HEK293 (cell line): ENCODE measurements around the gene CACNA1E.

Experiments
- CTCF ChIA-PET: fragments of 350-600 bp; formaldehyde crosslinking; extraction: SDS; loops from one replicate; lab custom pipeline; 2021; ENCODE audit warnings: antibody characterized with exemption; lab: Yijun Ruan, JAX
- POLR2A ChIA-PET: fragments of 300-600 bp; formaldehyde crosslinking; extraction: SDS; loops from one replicate; lab custom pipeline; 2020; ENCODE audit warnings: antibody characterized with exemption, inconsistent platforms; lab: Yijun Ruan, JAX
- H3K27ac ChIP-seq: fragments of 200-500 bp; sonication (Bioruptor generic); 2 replicates; pipeline ENCODE4 v1.5.1; 2014; ENCODE audit warnings: low read depth, low read length, control low read depth, inconsistent platforms; ENCODE audit errors: extremely low read depth
- H3K36me3 ChIP-seq, 2 experiments: fragments of 200-500 bp in 1 of 2; sonication (Bioruptor generic) in 1 of 2; 1 replicate in 1 of 2; 2 replicates in 1 of 2; pipeline ENCODE4 v1.5.1; 2014 to 2017; ENCODE audit warnings: inconsistent platforms in 2 of 2, low read length in 2 of 2; ENCODE audit not compliant: control insufficient read depth in 2 of 2, insufficient read depth in 1 of 2
- H3K4me1 ChIP-seq: fragments of 200-500 bp; sonication (Bioruptor generic); 2 replicates; pipeline ENCODE4 v1.5.1; 2014; ENCODE audit warnings: mild to moderate bottlenecking, low read length, inconsistent platforms; ENCODE audit not compliant: control insufficient read depth, insufficient read depth
- H3K4me3 ChIP-seq: 2 replicates; pipeline ENCODE4 v1.5.1; 2011; ENCODE audit warnings: low read depth, mild to moderate bottlenecking, control low read depth, low read length, moderate library complexity
- H3K9me3 ChIP-seq: fragments of 200-500 bp; sonication (Bioruptor generic); 2 replicates; pipeline ENCODE4 v1.5.1; 2014; ENCODE audit warnings: low read depth, low read length, inconsistent platforms; ENCODE audit not compliant: control insufficient read depth, insufficient read depth
- RBAK ChIP-seq: fragments of 450-650 bp; formaldehyde crosslinking; IDR thresholded peaks from 2 replicates; pipeline ENCODE4 v1.5.1; 2016; ENCODE audit warnings: missing biosample characterization, missing genetic modification characterization
- SCRT2 ChIP-seq: fragments of 450-650 bp; formaldehyde crosslinking; IDR thresholded peaks from 2 replicates; pipeline ENCODE4 v1.5.1; 2016; ENCODE audit warnings: missing biosample characterization, missing genetic modification characterization
- TCF7L2 ChIP-seq: IDR thresholded peaks from 2 replicates; pipeline ENCODE4 v1.6.1; 2011; ENCODE audit warnings: low read depth, mild to moderate bottlenecking, inconsistent platforms, low read length, moderate library complexity, borderline replicate concordance
- ZBTB48 ChIP-seq: fragments of 450-650 bp; formaldehyde crosslinking; IDR thresholded peaks from 2 replicates; pipeline ENCODE4 v1.5.1; 2016; ENCODE audit warnings: missing biosample characterization, missing genetic modification characterization
- ZBTB7A ChIP-seq: fragments of 450-650 bp; formaldehyde crosslinking; IDR thresholded peaks from 2 replicates; pipeline ENCODE4 v1.5.1; 2016; ENCODE audit warnings: low read depth, missing biosample characterization, missing genetic modification characterization
- ZEB2 ChIP-seq: fragments of 450-650 bp; formaldehyde crosslinking; IDR thresholded peaks from 2 replicates; pipeline ENCODE4 v1.5.1; 2016; ENCODE audit warnings: missing biosample characterization, missing genetic modification characterization
- ZFHX2 ChIP-seq: fragments of 450-650 bp; formaldehyde crosslinking; conservative IDR thresholded peaks from 2 replicates; pipeline ENCODE4 v1.5.1; 2016; ENCODE audit warnings: missing biosample characterization, missing genetic modification characterization
- ZFP37 ChIP-seq: fragments of 450-650 bp; formaldehyde crosslinking; IDR thresholded peaks from 2 replicates; pipeline ENCODE4 v1.5.1; 2016; ENCODE audit warnings: missing biosample characterization, missing genetic modification characterization
- ZNF133 ChIP-seq: fragments of 450-650 bp; formaldehyde crosslinking; IDR thresholded peaks from 2 replicates; pipeline ENCODE4 v1.5.1; 2016; ENCODE audit warnings: missing biosample characterization, missing genetic modification characterization
- ZNF146 ChIP-seq: fragments of 450-650 bp; formaldehyde crosslinking; IDR thresholded peaks from 2 replicates; pipeline ENCODE4 v1.5.1; 2016; ENCODE audit warnings: missing biosample characterization, missing genetic modification characterization
- ZNF157 ChIP-seq: fragments of 450-650 bp; formaldehyde crosslinking; IDR thresholded peaks from 2 replicates; pipeline ENCODE4 v1.5.1; 2016; ENCODE audit warnings: missing biosample characterization, missing genetic modification characterization
- ZNF24 ChIP-seq: fragments of 450-650 bp; formaldehyde crosslinking; IDR thresholded peaks from 2 replicates; pipeline ENCODE4 v1.5.1; 2016; ENCODE audit warnings: missing biosample characterization, missing genetic modification characterization
- ZNF37A ChIP-seq: fragments of 450-650 bp; IDR thresholded peaks from 2 replicates; pipeline ENCODE4 v1.5.1; 2018; ENCODE audit warnings: missing biosample characterization, missing genetic modification characterization
- ZNF416 ChIP-seq: fragments of 450-650 bp; formaldehyde crosslinking; IDR thresholded peaks from 2 replicates; pipeline ENCODE4 v1.5.1; 2016; ENCODE audit warnings: missing biosample characterization, missing genetic modification characterization
- ZNF501 ChIP-seq: fragments of 450-650 bp; formaldehyde crosslinking; IDR thresholded peaks from 2 replicates; pipeline ENCODE4 v1.5.1; 2016; ENCODE audit warnings: missing biosample characterization, missing genetic modification characterization
- ZNF600 ChIP-seq: fragments of 450-650 bp; formaldehyde crosslinking; IDR thresholded peaks from 2 replicates; pipeline ENCODE4 v1.5.1; 2016; ENCODE audit warnings: missing biosample characterization, missing genetic modification characterization
- ZNF677 ChIP-seq: fragments of 450-650 bp; IDR thresholded peaks from 2 replicates; pipeline ENCODE4 v1.5.0; 2018; ENCODE audit warnings: missing biosample characterization, mild to moderate bottlenecking, missing genetic modification characterization, moderate library complexity
- ZNF701 ChIP-seq: fragments of 450-650 bp; formaldehyde crosslinking; IDR thresholded peaks from 2 replicates; pipeline ENCODE4 v1.5.1; 2016; ENCODE audit warnings: missing biosample characterization, missing genetic modification characterization
- TF ChIP-seq, protein P1 (sequence below): fragments of 450-650 bp; IDR thresholded peaks from 2 replicates; pipeline ENCODE4 v1.5.1; 2018; ENCODE audit warnings: missing biosample characterization, missing genetic modification characterization
- TF ChIP-seq, protein P2 (sequence below): fragments of 450-650 bp; formaldehyde crosslinking; IDR thresholded peaks from 2 replicates; pipeline ENCODE4 v1.5.1; 2016; ENCODE audit warnings: missing biosample characterization, missing genetic modification characterization
- TF ChIP-seq, protein P3 (sequence below): fragments of 450-650 bp; formaldehyde crosslinking; IDR thresholded peaks from 2 replicates; pipeline ENCODE4 v1.5.1; 2016; ENCODE audit warnings: missing biosample characterization, missing genetic modification characterization

Gene CACNA1E

DNA sequence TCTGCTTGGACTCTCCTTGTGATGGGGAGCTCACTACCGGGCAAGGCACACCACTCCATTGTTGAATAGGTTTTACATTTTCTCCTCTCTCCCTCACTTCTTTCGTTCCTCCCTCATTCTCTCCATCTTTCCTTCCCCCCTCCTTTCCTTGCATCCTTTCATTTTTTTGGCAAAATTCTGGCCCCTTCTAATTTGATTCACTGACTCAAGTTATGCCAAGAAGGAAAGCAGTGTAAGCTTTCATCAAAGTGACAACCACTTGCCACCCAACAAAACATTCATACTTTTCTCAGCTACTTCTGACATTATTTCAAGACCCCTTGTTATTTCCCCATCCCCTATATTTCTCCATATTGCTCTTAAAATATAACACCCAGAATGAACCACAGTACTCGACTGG lies 68.4 kb downstream of the CACNA1E start:
- ChIA-PET CTCF (no interaction called here), POLR2A (no interaction called here)
- no peak overlapping the region for H3K27ac ChIP-seq
- H3K4me1 ChIP-seq = no peaks in the 10 kb centered on the region
- H3K4me3 ChIP-seq = no peak overlapping the region
- TF ChIP-seq ZEB2 (tag by site-specific recombination) (no peak), TCF7L2 (no peak), ZNF677 (no peak), ZNF146 (tag by site-specific recombination) (no peak), RBAK (tag by site-specific recombination) (no peak), ZNF37A (tag by site-specific recombination) (no peak), ZNF416 (tag by site-specific recombination) (no peak), ZNF600 (no peak), ZFHX2 (no peak), ZNF24 (tag by site-specific recombination) (no peak), ZBTB48 (no peak), ZNF701 (tag by site-specific recombination) (no peak), ZFP37 (tag by site-specific recombination) (no peak), SCRT2 (no peak), ZNF133 (tag by site-specific recombination) (no peak), ZBTB7A (tag by site-specific recombination) (no peak), ZNF501 (tag by site-specific recombination) (no peak)
- TF ChIP-seq, protein P1, sequence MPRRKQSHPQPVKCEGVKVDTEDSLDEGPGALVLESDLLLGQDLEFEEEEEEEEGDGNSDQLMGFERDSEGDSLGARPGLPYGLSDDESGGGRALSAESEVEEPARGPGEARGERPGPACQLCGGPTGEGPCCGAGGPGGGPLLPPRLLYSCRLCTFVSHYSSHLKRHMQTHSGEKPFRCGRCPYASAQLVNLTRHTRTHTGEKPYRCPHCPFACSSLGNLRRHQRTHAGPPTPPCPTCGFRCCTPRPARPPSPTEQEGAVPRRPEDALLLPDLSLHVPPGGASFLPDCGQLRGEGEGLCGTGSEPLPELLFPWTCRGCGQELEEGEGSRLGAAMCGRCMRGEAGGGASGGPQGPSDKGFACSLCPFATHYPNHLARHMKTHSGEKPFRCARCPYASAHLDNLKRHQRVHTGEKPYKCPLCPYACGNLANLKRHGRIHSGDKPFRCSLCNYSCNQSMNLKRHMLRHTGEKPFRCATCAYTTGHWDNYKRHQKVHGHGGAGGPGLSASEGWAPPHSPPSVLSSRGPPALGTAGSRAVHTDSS = no peak
- TF ChIP-seq, protein P2, sequence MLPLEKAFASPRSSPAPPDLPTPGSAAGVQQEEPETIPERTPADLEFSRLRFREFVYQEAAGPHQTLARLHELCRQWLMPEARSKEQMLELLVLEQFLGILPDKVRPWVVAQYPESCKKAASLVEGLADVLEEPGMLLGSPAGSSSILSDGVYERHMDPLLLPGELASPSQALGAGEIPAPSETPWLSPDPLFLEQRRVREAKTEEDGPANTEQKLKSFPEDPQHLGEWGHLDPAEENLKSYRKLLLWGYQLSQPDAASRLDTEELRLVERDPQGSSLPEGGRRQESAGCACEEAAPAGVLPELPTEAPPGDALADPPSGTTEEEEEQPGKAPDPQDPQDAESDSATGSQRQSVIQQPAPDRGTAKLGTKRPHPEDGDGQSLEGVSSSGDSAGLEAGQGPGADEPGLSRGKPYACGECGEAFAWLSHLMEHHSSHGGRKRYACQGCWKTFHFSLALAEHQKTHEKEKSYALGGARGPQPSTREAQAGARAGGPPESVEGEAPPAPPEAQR (tag by site-specific recombination) = no peak
- TF ChIP-seq, protein P3, sequence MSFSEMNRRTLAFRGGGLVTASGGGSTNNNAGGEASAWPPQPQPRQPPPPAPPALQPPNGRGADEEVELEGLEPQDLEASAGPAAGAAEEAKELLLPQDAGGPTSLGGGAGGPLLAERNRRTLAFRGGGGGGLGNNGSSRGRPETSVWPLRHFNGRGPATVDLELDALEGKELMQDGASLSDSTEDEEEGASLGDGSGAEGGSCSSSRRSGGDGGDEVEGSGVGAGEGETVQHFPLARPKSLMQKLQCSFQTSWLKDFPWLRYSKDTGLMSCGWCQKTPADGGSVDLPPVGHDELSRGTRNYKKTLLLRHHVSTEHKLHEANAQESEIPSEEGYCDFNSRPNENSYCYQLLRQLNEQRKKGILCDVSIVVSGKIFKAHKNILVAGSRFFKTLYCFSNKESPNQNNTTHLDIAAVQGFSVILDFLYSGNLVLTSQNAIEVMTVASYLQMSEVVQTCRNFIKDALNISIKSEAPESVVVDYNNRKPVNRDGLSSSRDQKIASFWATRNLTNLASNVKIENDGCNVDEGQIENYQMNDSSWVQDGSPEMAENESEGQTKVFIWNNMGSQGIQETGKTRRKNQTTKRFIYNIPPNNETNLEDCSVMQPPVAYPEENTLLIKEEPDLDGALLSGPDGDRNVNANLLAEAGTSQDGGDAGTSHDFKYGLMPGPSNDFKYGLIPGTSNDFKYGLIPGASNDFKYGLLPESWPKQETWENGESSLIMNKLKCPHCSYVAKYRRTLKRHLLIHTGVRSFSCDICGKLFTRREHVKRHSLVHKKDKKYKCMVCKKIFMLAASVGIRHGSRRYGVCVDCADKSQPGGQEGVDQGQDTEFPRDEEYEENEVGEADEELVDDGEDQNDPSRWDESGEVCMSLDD (tag by site-specific recombination) = no peak
- H3K9me3 ChIP-seq = no peaks in the 10 kb centered on the region
- no peaks in the 10 kb centered on the region for H3K36me3 ChIP-seq

DNA sequence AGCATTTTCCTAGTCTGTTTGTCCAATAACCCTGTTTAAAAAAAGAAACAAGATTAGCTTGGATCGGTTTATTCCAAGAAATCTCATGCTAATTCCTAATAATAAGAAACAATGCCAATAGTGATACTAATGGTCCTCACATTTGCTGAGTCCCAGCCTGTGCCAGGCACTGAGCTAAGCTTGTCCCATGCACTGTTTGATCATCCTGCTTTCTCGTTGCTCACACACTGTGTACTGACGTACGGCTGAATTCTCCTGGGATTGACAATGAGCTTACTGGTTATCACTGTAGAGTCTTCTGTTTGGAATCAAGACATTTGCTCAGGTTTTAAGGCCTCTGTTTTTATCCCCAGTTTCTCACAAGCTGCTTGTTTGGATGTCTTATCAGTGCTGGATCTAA lies 71.1 kb downstream of the CACNA1E start:
- H3K27ac ChIP-seq = no peak overlapping the region
- no peak overlapping the region for H3K4me3 ChIP-seq
- TF ChIP-seq ZNF157 (tag by site-specific recombination) = no peak
- no peak for TF ChIP-seq ZNF701 (tag by site-specific recombination)
- TF ChIP-seq, all 188 proteins: peak for 0
- Histone ChIP-seq H3K36me3 (no peaks in the 10 kb centered on the region), H3K9me3 (no peaks in the 10 kb centered on the region), H3K4me1 (no peaks in the 10 kb centered on the region)
- CTCF ChIA-PET = interaction anchor here (0.9 kb wide), 1 partner anchor 76 kb away, joined by 3 read pairs; no protein-coding TSS in a partner anchor
- POLR2A ChIA-PET = no interaction called here
